NCI-H2029 treated with DMSO at 0.1 percent for 48 hours (cell line): ENCODE measurements around the gene SPPL2A.
"Not testable (repeated sequence)": the region's sequence is repeated elsewhere in the genome, so short reads cannot be mapped to it uniquely, and the experiment has no call there.

Experiments
- DNase-seq: peaks from one replicate; lab custom pipeline; 2025; lab: John Stamatoyannopoulos, UW

Gene SPPL2A

GRCh38 chr15:50767332-50767861 lies 1.9 kb upstream of the SPPL2A start:
- no peak for DNase-seq

GRCh38 chr15:50764461-50765194 lies 878 bp downstream of the SPPL2A start:
- no peak for DNase-seq

DNA sequence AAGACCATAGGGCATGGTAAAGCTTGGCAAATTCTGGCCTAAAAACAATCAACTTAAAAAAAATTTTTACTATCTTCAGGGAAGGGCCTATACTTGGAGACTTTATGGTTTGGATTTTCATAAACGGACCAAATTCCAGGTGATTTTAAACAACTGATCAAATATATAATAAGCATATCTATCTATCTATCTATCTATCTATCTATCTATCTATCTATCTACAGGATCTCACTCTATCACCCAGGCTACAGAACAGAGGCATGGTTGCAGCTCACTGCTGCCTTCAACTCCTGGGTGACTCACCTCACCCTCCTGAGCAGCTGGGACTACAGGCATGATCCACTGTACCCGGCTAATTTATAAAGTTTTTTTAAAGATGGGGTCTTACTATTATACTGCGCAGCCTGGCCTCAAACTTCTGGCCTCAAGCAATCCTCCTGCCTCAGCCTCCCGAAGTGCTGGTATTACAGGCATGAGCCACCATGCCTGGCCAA lies 6.7 kb downstream of the SPPL2A start:
- DNase-seq, result no peak

- no peak for DNase-seq
Measured at GRCh38 chr15:50753463-50753862, 12.0 kb downstream of the SPPL2A start.

DNA sequence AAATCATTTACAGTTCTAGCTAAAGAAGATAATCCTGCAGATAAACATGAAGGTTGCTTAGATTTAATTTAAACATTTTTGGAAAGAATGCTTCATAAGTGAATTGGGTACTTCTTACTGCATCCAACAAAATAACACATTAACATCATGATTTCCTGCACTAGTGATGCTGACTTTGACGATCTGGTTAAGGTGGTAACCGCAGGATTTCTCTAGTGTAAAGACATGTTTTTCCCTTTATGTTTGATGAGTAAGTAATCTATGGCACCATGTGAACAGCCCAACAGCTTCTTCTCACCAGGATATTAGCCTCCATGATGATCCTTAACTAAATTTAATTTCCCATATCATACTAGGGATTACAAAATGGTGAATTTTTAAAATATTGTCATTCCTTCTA lies 14.1 kb downstream of the SPPL2A start:
- DNase-seq, result no peak

DNA sequence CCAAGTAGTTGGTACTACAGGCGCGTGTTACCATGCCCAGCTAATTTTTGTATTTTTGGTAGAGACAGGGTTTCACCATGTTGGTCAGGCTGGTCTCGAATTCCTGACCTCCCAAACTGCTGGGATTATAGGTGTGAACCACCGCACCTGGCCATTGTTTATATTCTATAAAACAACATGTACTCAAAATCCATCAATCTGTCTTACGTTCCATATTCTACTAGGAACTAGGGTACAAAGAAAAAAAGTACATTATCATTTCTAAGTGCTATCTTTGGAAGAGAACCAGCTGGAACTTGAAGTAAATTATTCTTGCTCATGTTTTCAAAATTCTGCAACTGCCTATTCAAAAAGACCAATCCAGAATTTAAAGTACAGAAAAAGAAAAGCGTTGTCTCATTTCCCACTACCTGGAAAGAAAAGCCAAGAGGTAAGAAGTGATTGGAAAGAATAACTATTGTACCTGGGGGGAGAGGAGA lies 15.2 kb downstream of the SPPL2A start:
- no peak for DNase-seq

GRCh38 chr15:50747523-50747922 lies 18.0 kb downstream of the SPPL2A start:
- DNase-seq, result no peak

DNA sequence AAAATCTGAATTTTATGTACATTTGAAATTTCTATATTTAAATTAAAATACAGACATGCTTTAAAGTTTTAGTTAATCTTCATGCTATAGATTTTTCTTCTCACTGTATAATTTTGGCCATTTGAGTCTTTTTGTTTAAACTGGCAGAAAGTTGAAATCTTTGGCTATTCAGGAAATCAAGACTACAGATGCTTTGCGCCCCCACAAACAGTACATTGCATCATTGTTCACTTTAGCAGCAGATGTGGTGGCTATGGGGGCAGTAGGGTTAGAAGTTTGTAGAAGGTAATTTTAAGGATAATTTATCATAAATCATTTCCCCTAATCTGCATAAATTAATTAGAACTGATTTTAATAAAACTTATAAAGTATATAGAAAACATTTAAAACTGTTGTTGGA lies 20.9 kb downstream of the SPPL2A start:
- no peak for DNase-seq

GRCh38 chr15:50740955-50741354 lies 24.6 kb downstream of the SPPL2A start:
- DNase-seq, result no peak

- no peak for DNase-seq
Measured at GRCh38 chr15:50736823-50737222, 28.7 kb downstream of the SPPL2A start.

- no peak for DNase-seq
Measured at GRCh38 chr15:50735156-50735555, 30.4 kb downstream of the SPPL2A start.

DNA sequence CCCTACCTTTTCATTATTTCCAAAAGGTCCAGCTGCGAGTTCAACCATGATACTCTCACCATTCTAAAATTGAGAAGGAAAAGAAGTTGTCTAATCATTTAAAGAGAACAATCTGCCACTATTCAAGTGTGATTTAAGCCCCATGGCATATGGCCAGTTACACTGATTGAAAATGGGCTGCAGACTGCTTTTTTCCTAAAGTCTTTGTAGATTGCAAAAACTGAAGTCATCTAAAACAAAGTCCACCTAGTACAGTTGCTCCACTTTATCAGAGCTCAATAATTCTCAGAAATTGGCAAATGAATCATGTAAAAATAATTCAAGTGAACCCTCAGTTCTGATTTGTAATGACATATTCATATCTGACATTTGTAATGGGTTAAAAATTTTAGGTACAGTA lies 39.2 kb downstream of the SPPL2A start:
- DNase-seq, result no peak

DNA sequence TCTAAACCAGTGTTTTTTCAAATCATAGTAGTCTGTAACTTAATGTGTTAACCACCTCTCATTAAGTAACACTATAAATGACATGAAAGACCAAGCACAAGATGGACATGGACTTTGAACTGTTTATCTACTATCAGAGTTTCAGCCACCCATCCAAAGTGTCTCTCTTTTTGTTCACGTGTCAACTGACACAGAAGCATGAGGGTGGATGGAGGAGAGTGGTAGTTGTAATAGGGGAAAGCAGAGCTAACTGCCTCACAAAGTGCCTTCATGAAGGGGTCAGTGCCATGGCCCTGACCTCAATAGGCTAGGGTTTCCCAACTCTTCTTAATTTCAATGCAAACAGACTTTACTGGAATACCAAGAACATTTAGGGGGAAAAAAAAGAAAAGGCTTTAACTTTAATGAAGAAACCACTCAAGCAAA lies 46.8 kb downstream of the SPPL2A start:
- no peak for DNase-seq

DNA sequence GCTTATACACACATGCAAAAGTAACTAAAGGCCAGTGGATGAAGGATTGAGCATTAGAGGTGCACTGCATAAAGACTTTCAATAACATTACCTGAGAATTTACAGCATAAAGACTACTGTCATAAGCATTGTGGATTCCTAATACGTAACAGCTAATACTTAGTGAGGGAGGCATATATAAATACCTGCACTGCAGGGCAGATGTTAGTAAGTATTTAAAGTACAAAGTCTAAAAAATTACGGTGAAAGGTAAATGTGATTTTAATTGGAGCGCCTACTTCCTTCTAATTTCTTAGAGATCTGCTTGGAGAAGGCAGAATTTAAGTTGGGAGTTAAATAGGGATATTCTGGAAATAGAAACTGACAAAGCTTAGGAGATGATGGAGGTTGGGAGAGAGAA lies 53.5 kb downstream of the SPPL2A start:
- DNase-seq, result no peak

- no peak for DNase-seq
Measured at GRCh38 chr15:50710585-50710984, 54.9 kb downstream of the SPPL2A start.

GRCh38 chr15:50707878-50708427 lies 57.6 kb downstream of the SPPL2A start:
- no peak for DNase-seq

DNA sequence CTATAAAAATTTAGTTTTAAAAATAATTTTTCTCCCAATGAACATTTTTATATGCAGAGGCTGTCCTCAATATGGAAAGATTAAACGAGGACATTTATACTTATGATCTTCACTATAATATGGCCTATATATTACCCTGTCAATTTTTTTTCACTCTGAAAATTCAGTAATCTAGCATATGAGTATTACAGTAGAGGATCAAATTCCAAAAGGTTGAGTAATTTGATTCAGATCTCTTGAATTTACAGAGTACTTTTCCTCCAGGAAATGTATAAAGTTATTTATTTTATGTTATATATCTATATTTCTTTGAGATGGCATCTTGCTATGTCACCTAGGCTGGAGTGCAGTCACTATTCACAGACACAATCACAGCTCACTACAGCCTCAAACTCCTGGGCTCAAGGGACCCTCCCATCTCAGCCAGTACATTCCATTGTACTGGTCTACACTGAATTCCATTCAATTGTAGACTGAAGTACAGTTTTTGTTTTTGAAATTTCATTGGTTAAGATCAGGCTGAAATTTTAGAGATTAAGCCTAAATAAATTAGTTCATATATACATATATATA lies 62.7 kb downstream of the SPPL2A start:
- DNase-seq, result no peak

GRCh38 chr15:50698101-50698500 lies 67.4 kb downstream of the SPPL2A start:
- no peak for DNase-seq

- DNase-seq, result no peak
Measured at GRCh38 chr15:50697109-50697797, 68.3 kb downstream of the SPPL2A start.

GRCh38 chr15:50694634-50695165 lies 70.8 kb downstream of the SPPL2A start:
- not testable (repeated sequence) for DNase-seq

- DNase-seq, result no peak
Measured at GRCh38 chr15:50687302-50687902, 78.1 kb downstream of the SPPL2A start.
